Memory B cell (primary cell): ENCODE measurements around the gene CBFA2T3.

ENCODE experiments used
- ATAC-seq: fragments of 150-1000 bp; cut with Tn5 transposase; 2 replicates; pipeline ENCODE4 v1.10.0; 2021; ENCODE audit warnings: low read depth, mild to moderate bottlenecking, moderate library complexity
- DNase-seq, 2 donors: peaks; one replicate each; pipeline ENCODE4 v3.0.0; 2022; ENCODE audit warnings: low spot score in 2 of 2
- H3K27ac Mint-ChIP-seq: one replicate; pipeline ENCODE4 v1.8.0; 2022; ENCODE audit warnings: mild to moderate bottlenecking, moderate library complexity, mixed read lengths
- H3K27me3 Mint-ChIP-seq: one replicate; pipeline ENCODE4 v1.8.0; 2022; ENCODE audit warnings: mixed read lengths
- H3K36me3 Mint-ChIP-seq: one replicate; pipeline ENCODE4 v1.8.0; 2022; ENCODE audit warnings: mild to moderate bottlenecking, mixed read lengths
- H3K4me1 Mint-ChIP-seq: one replicate; pipeline ENCODE4 v1.8.0; 2022; ENCODE audit warnings: mixed read lengths
- H3K4me3 Mint-ChIP-seq: one replicate; pipeline ENCODE4 v1.8.0; 2022; ENCODE audit warnings: mild to moderate bottlenecking, moderate library complexity, mixed read lengths
- H3K9me3 Mint-ChIP-seq: one replicate; pipeline ENCODE4 v1.8.0; 2022; ENCODE audit warnings: mixed read lengths

Gene CBFA2T3

GRCh38 chr16:88961011-88961410, 16.0 kb downstream of the CBFA2T3 start:
- Mint-ChIP-seq H3K36me3 (peaks cover 32% of the 10 kb centered on the region), H3K27me3 (no peaks in the 10 kb centered on the region), H3K9me3 (no peaks in the 10 kb centered on the region), H3K4me1 (peaks cover 45% of the 10 kb centered on the region), H3K4me3 (no peak overlapping the region), H3K27ac (no peak overlapping the region)
- ATAC-seq: no peak
- DNase-seq: no peak

- ATAC-seq (no peak), DNase-seq (no peak)
- no peak overlapping the region for H3K27ac Mint-ChIP-seq
- no peaks in the 10 kb centered on the region for H3K27me3 Mint-ChIP-seq
- H3K4me1 Mint-ChIP-seq: peaks cover 45% of the 10 kb centered on the region
- H3K4me3 Mint-ChIP-seq: no peak overlapping the region
- peaks cover 32% of the 10 kb centered on the region for H3K36me3 Mint-ChIP-seq
- no peaks in the 10 kb centered on the region for H3K9me3 Mint-ChIP-seq
These were observed 16.5 kb downstream of the CBFA2T3 start for GRCh38 chr16:88960516-88960915.

- no peak for ATAC-seq
- Mint-ChIP-seq H3K4me3 (no peak overlapping the region), H3K4me1 (peaks cover 39% of the 10 kb centered on the region), H3K9me3 (no peaks in the 10 kb centered on the region), H3K36me3 (peaks cover 28% of the 10 kb centered on the region), H3K27me3 (no peaks in the 10 kb centered on the region), H3K27ac (no peak overlapping the region)
- DNase-seq: no peak
These were observed 18.0 kb downstream of the CBFA2T3 start for GRCh38 chr16:88959022-88959421.

GRCh38 chr16:88957887-88958577, 19.0 kb downstream of the CBFA2T3 start:
- peak; percentile 31 for ATAC-seq
- Mint-ChIP-seq H3K9me3 (no peaks in the 10 kb centered on the region), H3K27me3 (no peaks in the 10 kb centered on the region), H3K36me3 (peaks cover 25% of the 10 kb centered on the region), H3K4me3 (peak overlapping the region; percentile 59), H3K4me1 (peaks cover 37% of the 10 kb centered on the region), H3K27ac (peak overlapping the region; percentile 87)
- DNase-seq: no peak

GRCh38 chr16:88957433-88957767, 19.6 kb downstream of the CBFA2T3 start:
- DNase-seq: no peak
- Mint-ChIP-seq H3K4me3 (peak overlapping the region; percentile 59), H3K27ac (peak overlapping the region; percentile 87), H3K36me3 (peaks cover 24% of the 10 kb centered on the region), H3K27me3 (no peaks in the 10 kb centered on the region), H3K4me1 (peaks cover 39% of the 10 kb centered on the region), H3K9me3 (no peaks in the 10 kb centered on the region)
- ATAC-seq: no peak

- Mint-ChIP-seq H3K27ac (peak overlapping the region; percentile 87), H3K9me3 (no peaks in the 10 kb centered on the region), H3K36me3 (peaks cover 21% of the 10 kb centered on the region), H3K27me3 (no peaks in the 10 kb centered on the region), H3K4me1 (peaks cover 36% of the 10 kb centered on the region), H3K4me3 (no peak overlapping the region)
- no peak for ATAC-seq
- no peak for DNase-seq
These were observed 20.2 kb downstream of the CBFA2T3 start for GRCh38 chr16:88956546-88957432.

GRCh38 chr16:88955906-88956305, 21.1 kb downstream of the CBFA2T3 start:
- no peak overlapping the region for H3K4me3 Mint-ChIP-seq
- ATAC-seq: no peak
- no peak overlapping the region for H3K27ac Mint-ChIP-seq
- H3K9me3 Mint-ChIP-seq: no peaks in the 10 kb centered on the region
- no peaks in the 10 kb centered on the region for H3K27me3 Mint-ChIP-seq
- H3K36me3 Mint-ChIP-seq: peaks cover 21% of the 10 kb centered on the region
- no peak for DNase-seq
- peaks cover 31% of the 10 kb centered on the region for H3K4me1 Mint-ChIP-seq

DNA sequence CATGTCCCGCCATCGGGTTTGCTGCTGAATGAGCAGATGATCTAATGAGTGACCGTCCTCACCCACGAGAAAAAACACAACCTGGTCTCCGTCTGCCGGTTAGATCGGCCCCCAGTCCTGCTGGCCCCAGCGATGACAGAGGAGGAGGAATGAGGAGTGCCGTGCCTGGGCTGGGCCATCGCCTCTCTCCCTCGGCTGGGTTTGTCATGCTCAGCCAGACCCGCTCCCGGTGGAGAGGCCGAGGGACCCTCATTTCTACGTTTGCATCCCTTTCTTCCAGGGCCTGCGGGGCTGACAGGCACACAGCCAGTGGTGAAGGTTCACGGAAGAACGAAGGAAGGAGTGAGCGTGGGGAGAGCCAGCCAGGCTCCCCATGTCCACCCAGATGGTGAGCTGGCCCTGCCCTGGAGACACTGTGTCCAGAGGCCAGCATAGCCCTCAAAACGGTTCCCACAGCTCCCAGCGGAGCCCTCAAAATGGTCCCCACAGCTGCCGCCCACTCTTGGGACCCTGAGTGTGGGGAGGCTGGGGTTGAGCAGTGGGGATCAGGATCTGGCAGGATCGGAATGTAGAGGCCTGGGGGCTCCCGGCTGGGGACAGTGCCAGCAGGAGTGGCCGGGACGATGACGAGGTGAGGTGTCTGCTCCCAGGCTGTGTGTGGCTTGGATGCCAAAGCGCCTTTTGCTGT, 23.9 kb downstream of the CBFA2T3 start:
- Mint-ChIP-seq H3K36me3 (peaks cover 15% of the 10 kb centered on the region), H3K27me3 (no peaks in the 10 kb centered on the region), H3K4me1 (peaks cover 20% of the 10 kb centered on the region), H3K4me3 (no peak overlapping the region), H3K27ac (no peak overlapping the region), H3K9me3 (no peaks in the 10 kb centered on the region)
- DNase-seq: no peak
- ATAC-seq: no peak

DNA sequence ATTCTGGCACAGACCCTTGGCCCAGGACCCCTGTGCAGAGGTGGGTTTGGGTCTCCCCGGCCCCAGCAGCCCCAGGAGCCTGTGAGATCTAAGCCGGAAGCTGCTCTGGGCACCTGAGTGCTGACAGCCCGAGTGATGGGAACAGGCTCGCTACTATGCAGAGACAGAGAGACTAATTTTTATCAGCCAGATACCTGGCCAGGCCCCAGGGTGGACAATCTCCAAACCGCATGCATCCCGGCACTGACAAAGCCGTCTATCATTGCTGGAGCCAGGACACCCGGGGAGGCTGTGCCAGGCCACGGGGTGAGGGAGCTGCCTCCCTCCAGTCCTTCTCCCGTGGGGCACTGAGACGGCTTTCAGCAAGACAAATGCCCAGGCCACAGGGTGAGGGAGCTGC, 25.0 kb downstream of the CBFA2T3 start:
- Mint-ChIP-seq H3K27me3 (no peaks in the 10 kb centered on the region), H3K27ac (peak overlapping the region; percentile 25), H3K36me3 (peaks cover 11% of the 10 kb centered on the region), H3K9me3 (no peaks in the 10 kb centered on the region), H3K4me1 (peaks cover 11% of the 10 kb centered on the region), H3K4me3 (no peak overlapping the region)
- DNase-seq (no peak), ATAC-seq (no peak)

DNA sequence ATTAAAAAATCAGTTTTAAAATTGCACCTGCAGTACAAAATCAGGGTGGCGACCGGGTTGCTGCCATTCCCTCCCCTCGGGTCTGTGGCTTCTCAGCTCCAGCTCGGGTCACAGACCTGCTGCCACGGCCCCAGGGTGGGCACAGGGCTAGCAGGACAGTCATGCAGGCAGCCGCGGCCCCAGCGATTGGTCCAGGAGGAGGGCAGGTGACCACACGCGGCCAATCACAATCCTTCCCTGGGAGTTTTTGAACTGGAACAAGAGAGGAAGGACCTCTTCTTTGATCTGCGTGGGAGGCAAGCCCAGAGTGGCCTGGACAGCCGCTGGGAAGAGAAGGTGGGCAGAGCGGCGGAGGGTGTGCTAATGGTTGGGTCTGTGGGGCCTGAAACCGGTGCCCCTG, 25.5 kb downstream of the CBFA2T3 start:
- H3K9me3 Mint-ChIP-seq: no peaks in the 10 kb centered on the region
- H3K27me3 Mint-ChIP-seq: no peaks in the 10 kb centered on the region
- no peak overlapping the region for H3K4me3 Mint-ChIP-seq
- H3K4me1 Mint-ChIP-seq: peaks cover 10% of the 10 kb centered on the region
- H3K36me3 Mint-ChIP-seq: peaks cover 11% of the 10 kb centered on the region
- peak overlapping the region; percentile 25 for H3K27ac Mint-ChIP-seq
- ATAC-seq (no peak), DNase-seq (no peak)

DNA sequence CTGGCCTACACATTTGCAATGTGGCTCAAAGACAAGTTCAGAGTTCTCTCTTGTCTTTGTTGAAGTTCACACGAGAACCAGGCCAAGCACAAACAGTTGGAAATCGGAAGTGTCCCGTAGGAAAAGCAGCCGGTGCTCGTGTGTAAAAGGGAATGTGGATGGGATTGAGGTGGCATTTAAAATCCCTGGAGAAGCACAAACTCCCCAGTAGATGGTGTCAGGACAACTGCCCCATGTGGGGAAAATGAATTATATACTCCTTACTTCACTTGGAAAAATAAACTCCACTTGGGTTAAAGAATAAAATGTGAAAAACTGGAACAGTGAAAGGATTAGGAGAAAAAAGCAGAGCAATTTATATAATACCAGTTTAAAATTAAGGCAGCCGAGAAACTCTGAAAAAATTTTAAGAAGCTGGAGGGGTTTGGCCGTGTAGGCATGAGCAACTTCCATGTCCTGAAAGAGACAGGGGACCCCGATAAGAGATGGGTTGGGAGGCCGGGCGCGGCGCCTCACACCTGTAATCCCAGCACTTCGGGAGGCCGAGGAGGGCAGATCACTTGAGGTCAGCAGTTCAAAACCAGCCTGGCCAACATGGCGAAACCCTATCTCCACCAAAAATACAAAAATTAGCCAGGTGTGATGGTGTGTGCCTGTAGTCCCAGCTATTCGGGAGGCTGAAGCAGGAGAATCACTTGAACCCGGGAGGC, 28.1 kb downstream of the CBFA2T3 start:
- Mint-ChIP-seq H3K27ac (peak overlapping the region; percentile 32), H3K27me3 (no peaks in the 10 kb centered on the region), H3K4me3 (no peak overlapping the region), H3K4me1 (peaks cover 21% of the 10 kb centered on the region), H3K9me3 (no peaks in the 10 kb centered on the region), H3K36me3 (peaks cover 12% of the 10 kb centered on the region)
- ATAC-seq (no peak), DNase-seq (no peak)

DNA sequence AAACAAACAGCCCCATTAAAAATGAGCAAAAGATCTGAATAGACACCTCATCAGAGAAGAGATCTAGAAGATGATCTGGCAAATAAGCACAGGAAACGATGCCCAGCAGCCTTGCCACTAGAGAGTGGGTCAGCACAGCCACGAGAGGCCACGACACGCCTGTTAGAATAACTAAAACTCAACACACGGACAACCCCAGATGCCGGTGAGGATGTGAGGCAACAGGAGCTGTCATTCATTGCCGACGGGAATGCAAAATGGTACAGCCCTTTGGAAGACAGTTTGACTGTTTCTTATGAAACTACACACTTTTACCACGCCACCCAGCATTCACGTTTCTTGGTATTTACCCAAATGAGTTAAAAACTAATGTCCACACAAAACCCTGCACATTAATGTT, 31.5 kb downstream of the CBFA2T3 start:
- peaks cover 6% of the 10 kb centered on the region for H3K36me3 Mint-ChIP-seq
- no peaks in the 10 kb centered on the region for H3K9me3 Mint-ChIP-seq
- peaks cover 22% of the 10 kb centered on the region for H3K4me1 Mint-ChIP-seq
- no peak for DNase-seq
- H3K27me3 Mint-ChIP-seq: no peaks in the 10 kb centered on the region
- peak overlapping the region; percentile 39 for H3K27ac Mint-ChIP-seq
- ATAC-seq: no peak
- no peak overlapping the region for H3K4me3 Mint-ChIP-seq

DNA sequence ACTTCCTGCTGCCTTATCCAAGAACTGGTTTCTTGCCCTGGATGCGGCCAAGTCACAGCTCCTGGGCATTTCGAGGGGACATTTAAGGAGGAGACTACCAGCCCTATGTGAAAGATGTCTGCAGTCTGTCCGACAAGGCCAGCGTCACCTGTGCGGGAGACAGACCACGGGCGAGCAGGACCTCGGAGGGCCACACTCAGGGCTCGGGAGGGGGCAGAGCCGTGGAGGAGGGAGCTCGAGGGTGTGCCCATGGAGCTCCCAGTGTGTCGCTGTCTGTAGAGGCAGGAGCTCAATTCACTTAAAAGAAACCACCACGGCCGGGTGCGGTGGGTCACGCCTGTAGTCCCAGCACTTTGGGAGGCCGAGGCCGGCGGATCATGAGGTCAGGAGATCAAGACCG, 33.3 kb downstream of the CBFA2T3 start:
- no peak overlapping the region for H3K4me3 Mint-ChIP-seq
- DNase-seq (no peak), ATAC-seq (no peak)
- H3K27ac Mint-ChIP-seq: no peak overlapping the region
- no peaks in the 10 kb centered on the region for H3K9me3 Mint-ChIP-seq
- peaks cover 6% of the 10 kb centered on the region for H3K36me3 Mint-ChIP-seq
- H3K4me1 Mint-ChIP-seq: peaks cover 27% of the 10 kb centered on the region
- no peaks in the 10 kb centered on the region for H3K27me3 Mint-ChIP-seq
